GM12878 (cell line): ENCODE measurements around the gene CNOT6L. TPM values are rescaled to one million over a fixed set of nuclear protein-coding genes. Genes with fewer than 3 reads are reported as not detected.
A peak's percentile ranks its signal among the peaks of the same experiment; 100 is the strongest.

Experiments
- ATAC-seq: fragments of 200-7000 bp; cut with Tn5 transposase; 3 replicates; pipeline ENCODE4 v1.9.1; 2020; ENCODE audit warnings: mild to moderate bottlenecking, moderate library complexity
- BruUV-seq: library from RNA; stranded (reverse); fragments of 400-500 nt; replicated peaks from 2 replicates; lab custom pipeline; 2021; lab: Mats Ljungman, UMichigan
- CTCF ChIA-PET: fragments of 300-600 bp; sonication (Branson Sonifier 250); formaldehyde crosslinking; extraction: SDS; loops from one replicate; lab custom pipeline; 2021; ENCODE audit warnings: inconsistent platforms; lab: Yijun Ruan, JAX
- POLR2A ChIA-PET: fragments of 350-600 bp; formaldehyde crosslinking; extraction: SDS; loops from one replicate; lab custom pipeline; 2021; ENCODE audit warnings: inconsistent platforms; lab: Charles Lee
- RAD21 ChIA-PET: fragments of 300-600 bp; sonication (Branson Sonifier 250); formaldehyde crosslinking; loops from one replicate; lab custom pipeline; 2023; ENCODE audit warnings: antibody characterized with exemption; ENCODE audit not compliant: unreplicated experiment; lab: Charles Lee
- SMC1A ChIA-PET: fragments of 300-600 bp; sonication (Branson Sonifier 250); formaldehyde crosslinking; loops from one replicate; lab custom pipeline; 2023; ENCODE audit not compliant: unreplicated experiment, uncharacterized antibody; lab: Charles Lee
- DNase-seq: peaks from one replicate; pipeline ENCODE4 v3.0.0-alpha.2; 2011; ENCODE audit warnings: low read depth, low spot score
- FAIRE-seq: peaks from 3 replicates; lab custom pipeline; 2011; peaks lifted over from hg19 to GRCh38; lab: Jason Lieb, UNC
- H2AFZ ChIP-seq: 2 replicates; pipeline ENCODE4 v1.6.0; 2011; ENCODE audit warnings: low read depth, low read length, control low read depth; ENCODE audit not compliant: control insufficient read depth
- H3K27ac ChIP-seq: 2 replicates; pipeline ENCODE4 v1.5.1; 2011; ENCODE audit warnings: control low read depth; ENCODE audit not compliant: control insufficient read depth, insufficient read depth
- H3K27me3 ChIP-seq, 2 experiments: replicated peaks in 1 of 2; 2 replicates each; pipeline versions ENCODE4 v1.6.0 to v1.6.1; 2011; ENCODE audit warnings: low read length in 1 of 2; ENCODE audit not compliant: control insufficient read depth in 2 of 2, insufficient read depth in 2 of 2
- H3K36me3 ChIP-seq, 2 experiments: 2 replicates each; pipeline ENCODE4 v1.5.1; 2011; ENCODE audit warnings: low read length in 1 of 2; ENCODE audit not compliant: control insufficient read depth in 2 of 2, insufficient read depth in 2 of 2
- H3K4me1 ChIP-seq: 2 replicates; pipeline ENCODE4 v1.6.1; 2011; ENCODE audit warnings: mild to moderate bottlenecking, low read length, moderate library complexity, mixed read lengths; ENCODE audit not compliant: control insufficient read depth, insufficient read depth
- H3K4me2 ChIP-seq: 2 replicates; pipeline ENCODE4 v1.6.0; 2011; ENCODE audit warnings: control low read depth; ENCODE audit not compliant: control insufficient read depth, insufficient read depth
- H3K4me3 ChIP-seq: fragments of 200-600 bp; sonication (generic); 2 replicates; pipeline ENCODE4 v1.5.1; 2016
- H3K79me2 ChIP-seq: 2 replicates; pipeline ENCODE4 v1.6.0; 2011; ENCODE audit warnings: low read length; ENCODE audit not compliant: control insufficient read depth, insufficient read depth
- H3K9ac ChIP-seq: 2 replicates; pipeline ENCODE4 v1.8.0; 2011; ENCODE audit warnings: low read length, control low read depth, mixed read lengths; ENCODE audit not compliant: control insufficient read depth, insufficient read depth
- H3K9me3 ChIP-seq: replicated peaks from 3 replicates; pipeline ENCODE4 v1.5.1; 2011; ENCODE audit warnings: mild to moderate bottlenecking, low read length; ENCODE audit not compliant: control insufficient read depth, insufficient read depth
- H4K20me1 ChIP-seq: 2 replicates; pipeline ENCODE4 v1.6.0; 2011; ENCODE audit not compliant: control insufficient read depth, insufficient read depth
- KDM1A ChIP-seq: fragments of 200-600 bp; sonication (generic); IDR thresholded peaks from 2 replicates; pipeline ENCODE4 v1.6.1; 2016; ENCODE audit warnings: borderline replicate concordance
- RFX5 ChIP-seq: IDR thresholded peaks from 2 replicates; pipeline ENCODE4 v1.6.1; 2011; ENCODE audit warnings: low read depth, low read length, improper control_type of control experiment
- SREBF1 ChIP-seq: IDR thresholded peaks from 2 replicates; pipeline ENCODE4 v1.6.1; 2012; ENCODE audit warnings: mild to moderate bottlenecking, low read length
- ZNF24 ChIP-seq: fragments of 450-650 bp; IDR thresholded peaks from 2 replicates; pipeline ENCODE4 v1.6.1; 2017; ENCODE audit warnings: antibody characterized with exemption, mild to moderate bottlenecking
- ZZZ3 ChIP-seq: IDR thresholded peaks from 2 replicates; pipeline ENCODE4 v1.6.1; 2011; ENCODE audit warnings: low read depth; ENCODE audit not compliant: control insufficient read depth, insufficient read length
- WGBS: methylation state at CpG from one replicate; pipeline ENCODE4 v1.1.6; 2016; ENCODE audit warnings: low lambda C conversion rate; ENCODE audit not compliant: insufficient replicate concordance, insufficient coverage; ENCODE audit errors: missing lambda C conversion rate; 5-methylcytosine and 5-hydroxymethylcytosine counted together
- in situ Hi-C: fragments of 300-500 bp; cut with MboI; formaldehyde crosslinking; loops from 9 replicates; pipeline ENCODE4 v1.14.3; 2018; ENCODE audit warnings: mixed read lengths
- intact Hi-C: fragments of 100-400 bp; cut with micrococcal nuclease; formaldehyde crosslinking; loops from one replicate; pipeline ENCODE4 v1.14.2; 2022; ENCODE audit not compliant: unreplicated experiment
- polyA plus RNA-seq, 11 experiments: library from polyadenylated mRNA; depleted of rRNA in 4 of 11; unstranded in 6 of 11; stranded (reverse) in 5 of 11; fragments of >200 nt; fragmentation: Nextera tagmentation in 4 of 11; fragmentation: Illumina TruSeq in 1 of 11; extraction: Ambion mirVana in 4 of 11; extraction: Trizol in 1 of 11; gene quantifications; 1 replicate in 1 of 11; 2 replicates in 10 of 11; pipeline versions ENCODE4 v1.2.1 to v1.2.3, GENCODE V29; 2011 to 2016; ENCODE audit warnings: inconsistent platforms in 2 of 11, missing spikeins in 2 of 11, low read depth in 1 of 11
- total RNA-seq, 4 experiments: library from RNA; depleted of rRNA in 3 of 4; stranded (reverse); fragments of >200 nt in 3 of 4; fragmentation: Illumina TruSeq in 1 of 4; extraction: Trizol in 1 of 4; gene quantifications; 2 replicates each; pipeline versions ENCODE4 v1.2.1 to v1.2.3, GENCODE V29; 2013 to 2021

CNOT6L gene
- total and polyA plus RNA-seq, 10 of the 15 experiments (the other 5 are each of a cell fraction or from before 2014, with no cell fraction given), result 1.1 to 10.0 (median 3.0) TPM

DNA sequence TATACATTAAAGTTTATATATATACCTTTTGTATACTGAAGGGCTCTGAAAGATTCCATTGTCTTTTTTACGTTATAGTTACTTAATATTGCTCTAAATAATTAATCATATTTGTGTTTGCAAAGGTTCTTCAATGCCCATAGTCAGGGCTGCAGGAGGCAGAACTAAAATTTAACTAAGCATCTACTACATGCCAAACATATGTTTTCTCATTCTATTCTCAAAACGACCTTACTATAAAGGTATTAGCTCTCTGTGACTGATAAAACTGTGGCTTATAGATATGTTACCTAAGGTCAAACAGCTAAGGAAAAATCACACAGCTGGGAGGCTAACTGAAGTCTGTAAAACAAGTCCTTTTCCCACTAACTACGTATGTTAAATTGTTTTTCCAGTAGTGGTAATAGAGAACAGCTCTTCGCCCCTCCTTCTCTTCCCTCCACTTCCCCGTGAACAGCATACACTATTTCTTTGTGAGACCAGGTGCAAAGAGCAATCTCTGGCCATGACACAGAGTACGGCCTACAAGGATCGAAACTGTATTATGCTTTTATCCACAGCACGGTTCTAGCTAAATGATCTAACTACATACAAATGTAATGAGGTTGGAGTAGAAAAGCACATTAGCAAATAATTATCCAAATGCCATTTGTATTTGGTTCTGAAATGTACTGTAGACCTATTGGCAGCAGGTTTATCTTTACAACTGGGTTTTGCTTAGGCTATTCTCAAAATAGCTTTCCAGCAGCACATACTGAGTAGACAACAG, 1.7 kb downstream of the CNOT6L start:
- H3K27me3 ChIP-seq, result no peaks in the 10 kb centered on the region
- ChIA-PET SMC1A (interaction anchor here (0.9 to 1.7 kb wide), 5 partner anchors 9 to 74 kb away, joined by 3 to 7 read pairs (median 3); partner anchors contain the start of gene MRPL1), RAD21 (interaction anchor here (0.6 to 1.4 kb wide), 4 partner anchors 30 to 1121 kb away, joined by 3 to 13 read pairs (median 4); partner anchors contain the start of genes MRPL1 and PAQR3), POLR2A (no interaction called here), CTCF (interaction anchor here (0.6 to 1.6 kb wide), 4 partner anchors 34 to 242 kb away, joined by 3 to 8 read pairs (median 4); partner anchors contain the start of gene MRPL1)
- H3K9ac ChIP-seq, result 0 out of 2 replicates have a peak overlapping the region, but pooled peaks have one; percentile 81
- ATAC-seq (no peak), DNase-seq (no peak), FAIRE-seq (no peak)
- intact Hi-C loops, result no loop called here
- in situ Hi-C loops, result no loop called here
- H3K79me2 ChIP-seq, result peaks cover 32% of the 10 kb centered on the region
- H2AFZ ChIP-seq, result peak overlapping the region; percentile 55
- H3K4me2 ChIP-seq, result peak overlapping the region; percentile 77
- no peaks in the 10 kb centered on the region for H3K36me3 ChIP-seq
- TF ChIP-seq ZNF24, result no peak
- peak overlapping the region; percentile 8; the same call in 1 of the 2 replicates for H3K27ac ChIP-seq
- no TSS peak for BruUV-seq
- H3K9me3 ChIP-seq, result no peaks in the 10 kb centered on the region
- peaks cover 3% of the 10 kb centered on the region; the same call in 1 of the 2 replicates for H3K4me1 ChIP-seq
- 47% methylated on average over 8 of the region's 8 CpGs for WGBS
- H4K20me1 ChIP-seq, result no peaks in the 10 kb centered on the region
- peak overlapping the region; percentile 92 for H3K4me3 ChIP-seq

GRCh38 chr4:77816546-77816945, 2.6 kb downstream of the CNOT6L start:
- ChIA-PET SMC1A (no interaction called here), RAD21 (no interaction called here), CTCF (no interaction called here), POLR2A (no interaction called here)
- Histone ChIP-seq H4K20me1 (no peaks in the 10 kb centered on the region), H2AFZ (no peak overlapping the region), H3K27me3 (no peaks in the 10 kb centered on the region), H3K9me3 (no peaks in the 10 kb centered on the region), H3K36me3 (no peaks in the 10 kb centered on the region), H3K4me3 (no peak overlapping the region), H3K4me2 (no peak overlapping the region), H3K9ac (no peak overlapping the region), H3K79me2 (peaks cover 32% of the 10 kb centered on the region), H3K4me1 (peaks cover 3% of the 10 kb centered on the region; the same call in 1 of the 2 replicates), H3K27ac (no peak overlapping the region)
- intact Hi-C loops, result no loop called here
- FAIRE-seq (no peak), ATAC-seq (no peak), DNase-seq (no peak)
- no peak for TF ChIP-seq ZZZ3
- TF ChIP-seq SREBF1, result no peak
- TF ChIP-seq KDM1A, result no peak
- TF ChIP-seq RFX5, result no peak
- in situ Hi-C loops, result no loop called here
- 96% methylated on average over 2 of the region's 2 CpGs for WGBS
- BruUV-seq, result no TSS peak
